IMR-90 (cell line): ENCODE measurements around the gene PITPNC1. TPM values are rescaled to one million over a fixed set of nuclear protein-coding genes. Genes with fewer than 3 reads are reported as not detected.
A peak's percentile ranks its signal among the peaks of the same experiment; 100 is the strongest.

Source experiments
- ATAC-seq: fragments of 200-7000 bp; cut with Tn5 transposase; 2 replicates; pipeline ENCODE4 v1.9.1; 2020; ENCODE audit warnings: low read depth, mild to moderate bottlenecking, moderate library complexity
- BruUV-seq: library from RNA; stranded (reverse); fragments of 400-500 nt; replicated peaks from 2 replicates; lab custom pipeline; 2021; lab: Mats Ljungman, UMichigan
- CTCF ChIA-PET: fragments of 300-600 bp; formaldehyde crosslinking; extraction: SDS; loops from one replicate; lab custom pipeline; 2021; ENCODE audit warnings: antibody characterized with exemption; lab: Yijun Ruan, JAX
- POLR2A ChIA-PET: fragments of 300-600 bp; sonication (Branson Sonifier 250); formaldehyde crosslinking; loops from one replicate; lab custom pipeline; 2022; ENCODE audit warnings: antibody characterized with exemption; ENCODE audit not compliant: unreplicated experiment; lab: Charles Lee
- DNase-seq: peaks from one replicate; pipeline ENCODE4 v3.0.0; 2013
- H2AFZ ChIP-seq: replicated peaks from 2 replicates; pipeline ENCODE3; 2013; ENCODE audit warnings: low read length, mild to moderate bottlenecking; ENCODE audit not compliant: poor library complexity
- H2AK5ac ChIP-seq: 2 replicates; pipeline ENCODE4 v1.6.1; 2013; ENCODE audit warnings: low read depth, low read length, inconsistent platforms
- H2AK9ac ChIP-seq: replicated peaks from 2 replicates; pipeline ENCODE3; 2013; ENCODE audit warnings: mild to moderate bottlenecking, low read depth, low read length, moderate library complexity; ENCODE audit not compliant: poor library complexity
- H2BK120ac ChIP-seq: 2 replicates; pipeline ENCODE4 v1.6.1; 2013; ENCODE audit warnings: low read depth, low read length, inconsistent platforms
- H2BK15ac ChIP-seq: 3 replicates; pipeline ENCODE4 v1.6.1; 2013; ENCODE audit warnings: low read depth, low read length, inconsistent platforms
- H2BK20ac ChIP-seq: 2 replicates; pipeline ENCODE4 v1.6.1; 2013; ENCODE audit warnings: low read depth, mild to moderate bottlenecking, inconsistent platforms, low read length, moderate library complexity
- H2BK5ac ChIP-seq: 2 replicates; pipeline ENCODE4 v1.6.1; 2013; ENCODE audit warnings: mild to moderate bottlenecking, low read depth, low read length, inconsistent platforms; ENCODE audit not compliant: poor library complexity, severe bottlenecking
- H3K14ac ChIP-seq: replicated peaks from 2 replicates; pipeline ENCODE4 v1.6.1; 2013; ENCODE audit warnings: low read depth, low read length, inconsistent platforms
- H3K18ac ChIP-seq: 2 replicates; pipeline ENCODE4 v1.6.1; 2013; ENCODE audit warnings: low read depth, low read length, control low read depth
- H3K23ac ChIP-seq: 2 replicates; pipeline ENCODE4 v1.6.1; 2013; ENCODE audit warnings: low read depth, low read length, inconsistent platforms
- H3K27ac ChIP-seq: 2 replicates; pipeline ENCODE4 v1.5.1; 2013; ENCODE audit warnings: mild to moderate bottlenecking, control low read depth, low read length; ENCODE audit not compliant: insufficient read depth
- H3K27me3 ChIP-seq: 2 replicates; pipeline ENCODE4 v1.6.1; 2013; ENCODE audit warnings: low read length; ENCODE audit not compliant: control insufficient read depth, insufficient read depth
- H3K36me3 ChIP-seq: 2 replicates; pipeline ENCODE4 v1.6.1; 2013; ENCODE audit warnings: low read length, mixed read lengths; ENCODE audit not compliant: control insufficient read depth, insufficient read depth
- H3K4ac ChIP-seq: 2 replicates; pipeline ENCODE4 v1.6.1; 2013; ENCODE audit warnings: low read depth, low read length, inconsistent platforms
- H3K4me1 ChIP-seq: 2 replicates; pipeline ENCODE4 v1.6.1; 2013; ENCODE audit warnings: low read length, mixed read lengths; ENCODE audit not compliant: control insufficient read depth, insufficient read depth
- H3K4me2 ChIP-seq: 2 replicates; pipeline ENCODE4 v1.6.1; 2013; ENCODE audit warnings: low read depth, mild to moderate bottlenecking, control low read depth, low read length, moderate library complexity
- H3K4me3 ChIP-seq: 2 replicates; pipeline ENCODE4 v1.5.1; 2013; ENCODE audit warnings: low read depth, mild to moderate bottlenecking, control low read depth, low read length, moderate library complexity; ENCODE audit not compliant: insufficient read depth
- H3K56ac ChIP-seq: 2 replicates; pipeline ENCODE4 v1.6.1; 2013; ENCODE audit warnings: low read length, inconsistent platforms; ENCODE audit not compliant: insufficient read depth; ENCODE audit errors: extremely low read depth
- H3K79me1 ChIP-seq, 2 experiments: 2 replicates each; pipeline ENCODE4 v1.6.1; 2013; ENCODE audit warnings: low read length in 2 of 2, inconsistent platforms in 1 of 2, low read depth in 1 of 2
- H3K9ac ChIP-seq: 2 replicates; pipeline ENCODE4 v1.6.1; 2013; ENCODE audit warnings: low read depth, low read length, control low read depth
- H3K9me1 ChIP-seq: 2 replicates; pipeline ENCODE4 v1.6.1; 2013; ENCODE audit warnings: low read length, inconsistent platforms; ENCODE audit not compliant: insufficient read depth
- H3K9me3 ChIP-seq: 2 replicates; pipeline ENCODE4 v1.6.1; 2013; ENCODE audit warnings: low read length; ENCODE audit not compliant: control insufficient read depth, insufficient read depth
- H4K20me1 ChIP-seq: 2 replicates; pipeline ENCODE4 v1.6.1; 2013; ENCODE audit warnings: low read length, inconsistent platforms; ENCODE audit not compliant: insufficient read depth
- H4K5ac ChIP-seq: 2 replicates; pipeline ENCODE4 v1.6.1; 2013; ENCODE audit warnings: mild to moderate bottlenecking, low read depth, low read length, control low read depth
- H4K8ac ChIP-seq, 2 experiments: 2 replicates each; pipeline ENCODE4 v1.6.1; 2013; ENCODE audit warnings: low read depth in 2 of 2, low read length in 2 of 2, control low read depth in 1 of 2, inconsistent platforms in 1 of 2
- H4K91ac ChIP-seq: 2 replicates; pipeline ENCODE4 v1.6.1; 2013; ENCODE audit warnings: low read depth, low read length, inconsistent platforms; ENCODE audit not compliant: insufficient read depth
- BHLHE40 ChIP-seq: fragments of 150-350 bp; IDR thresholded peaks from 2 replicates; pipeline ENCODE4 v1.6.1; 2016; ENCODE audit warnings: mild to moderate bottlenecking, low read depth, low read length
- CEBPB ChIP-seq: IDR thresholded peaks from 2 replicates; pipeline ENCODE4 v1.6.1; 2012; ENCODE audit warnings: low read depth, low read length, improper control_type of control experiment
- CHD1 ChIP-seq: IDR thresholded peaks from 2 replicates; pipeline ENCODE4 v1.6.1; 2012; ENCODE audit warnings: low read depth, low read length, improper control_type of control experiment
- CTCF ChIP-seq: conservative IDR thresholded peaks from 2 replicates; pipeline ENCODE4 v1.5.1; 2012; ENCODE audit warnings: mild to moderate bottlenecking, low read depth, low read length, improper control_type of control experiment
- ELK1 ChIP-seq: fragments of 150-350 bp; IDR thresholded peaks from 2 replicates; pipeline ENCODE4 v1.6.1; 2016; ENCODE audit warnings: low read depth, mild to moderate bottlenecking, low read length, moderate library complexity, borderline replicate concordance
- FOS ChIP-seq: fragments of 150-350 bp; IDR thresholded peaks from 2 replicates; pipeline ENCODE4 v1.6.1; 2016; ENCODE audit warnings: low read depth, low read length
- MAFK ChIP-seq: IDR thresholded peaks from 2 replicates; pipeline ENCODE4 v1.6.1; 2012; ENCODE audit warnings: low read depth, low read length, improper control_type of control experiment
- MAZ ChIP-seq: IDR thresholded peaks from 2 replicates; pipeline ENCODE4 v1.6.1; 2012; ENCODE audit warnings: low read depth, mild to moderate bottlenecking, low read length, improper control_type of control experiment, moderate library complexity, borderline replicate concordance
- MXI1 ChIP-seq: IDR thresholded peaks from 2 replicates; pipeline ENCODE4 v1.6.1; 2012; ENCODE audit warnings: low read depth, mild to moderate bottlenecking, low read length, moderate library complexity, borderline replicate concordance
- NFE2L2 ChIP-seq: fragments of 150-350 bp; IDR thresholded peaks from 2 replicates; pipeline ENCODE4 v1.6.1; 2016; ENCODE audit warnings: low read depth, mild to moderate bottlenecking, low read length
- POLR2A ChIP-seq: IDR thresholded peaks from 2 replicates; pipeline ENCODE4 v1.6.1; 2012; ENCODE audit warnings: mild to moderate bottlenecking, low read depth, low read length
- RAD21 ChIP-seq: IDR thresholded peaks from 2 replicates; pipeline ENCODE4 v1.6.1; 2012; ENCODE audit warnings: low read length, improper control_type of control experiment
- RCOR1 ChIP-seq: IDR thresholded peaks from 2 replicates; pipeline ENCODE4 v1.6.1; 2012; ENCODE audit warnings: mild to moderate bottlenecking, low read length, improper control_type of control experiment; ENCODE audit not compliant: insufficient replicate concordance
- RFX5 ChIP-seq: IDR thresholded peaks from 2 replicates; pipeline ENCODE4 v1.8.0; 2012; ENCODE audit warnings: low read depth, mild to moderate bottlenecking, low read length, moderate library complexity
- SMC3 ChIP-seq: fragments of 150-350 bp; IDR thresholded peaks from 2 replicates; pipeline ENCODE4 v1.6.1; 2016; ENCODE audit warnings: low read depth, mild to moderate bottlenecking, antibody characterized with exemption, low read length, moderate library complexity
- USF2 ChIP-seq: fragments of 150-350 bp; IDR thresholded peaks from 2 replicates; pipeline ENCODE4 v1.6.1; 2017; ENCODE audit warnings: mild to moderate bottlenecking, antibody characterized with exemption, low read length, low read depth
- WGBS, 2 experiments: methylation state at CpG; one replicate each; pipeline versions ENCODE4 v1.1.5 to v1.1.7; 2013; ENCODE audit warnings: missing lambda C conversion rate in 2 of 2; ENCODE audit not compliant: insufficient read length in 1 of 2; ENCODE audit errors: extremely low coverage in 2 of 2; 5-methylcytosine and 5-hydroxymethylcytosine counted together
- dilution Hi-C: fragments of 300-500 bp; cut with HindIII; formaldehyde crosslinking; loops from one replicate; pipeline ENCODE4 v1.14.3; 2018; ENCODE audit warnings: low sequenced_read_pairs; ENCODE audit not compliant: unreplicated experiment
- in situ Hi-C: fragments of 300-500 bp; cut with MboI; formaldehyde crosslinking; loops from 3 replicates; pipeline ENCODE4 v1.14.3; 2019; ENCODE audit warnings: low sequenced_read_pairs, inconsistent platforms, mixed read lengths
- intact Hi-C: fragments of 100-400 bp; cut with micrococcal nuclease; formaldehyde crosslinking; loops from 2 replicates; pipeline ENCODE4 v1.10.0; 2022
- polyA plus RNA-seq, 3 experiments: library from polyadenylated mRNA; depleted of rRNA; stranded (reverse); fragments of >200 nt; gene quantifications; 2 replicates each; pipeline ENCODE4 v1.2.3, GENCODE V29; 2012; ENCODE audit warnings: low replicate concordance in 1 of 3
- total RNA-seq: library from RNA; depleted of rRNA; stranded (reverse); fragments of >200 nt; gene quantifications from 2 replicates; pipeline ENCODE4 v1.2.3, GENCODE V29; 2012

The PITPNC1 gene
- total and polyA plus RNA-seq, 2 of the 4 experiments (the other 2 are of a cell fraction), result 4.1 TPM

GRCh38 chr17:67576471-67577115 lies 199.5 kb downstream of the PITPNC1 start:
- Histone ChIP-seq H3K27ac (no peak overlapping the region), H3K56ac (no peak overlapping the region), H3K9ac (no peak overlapping the region)

More at GRCh38 chr17:67576471-67577115, 199.5 kb downstream of the PITPNC1 start:
- H2AK9ac ChIP-seq, result no peak overlapping the region
- H3K9me3 ChIP-seq, result no peaks in the 10 kb centered on the region
- H2BK20ac ChIP-seq, result no peak overlapping the region
- no peak overlapping the region for H2AK5ac ChIP-seq
- no peak overlapping the region for H3K4me3 ChIP-seq
- CTCF ChIA-PET, result no interaction called here
- no TSS peak for BruUV-seq
- no peaks in the 10 kb centered on the region for H3K27me3 ChIP-seq
- no peak overlapping the region for H2BK15ac ChIP-seq
- POLR2A ChIA-PET, result no interaction called here
- H2AFZ ChIP-seq, result no peak overlapping the region
- TF ChIP-seq USF2 (no peak), POLR2A (no peak), CEBPB (no peak), FOS (no peak), RCOR1 (no peak), CHD1 (no peak), RFX5 (no peak), RAD21 (no peak), SMC3 (no peak), MAZ (no peak), BHLHE40 (no peak), CTCF (no peak), MXI1 (no peak), NFE2L2 (no peak), MAFK (no peak), ELK1 (no peak)
- H3K79me1 ChIP-seq, result peaks cover 0 to 5% of the 10 kb centered on the region in 2 experiments; a peak in 1 of 4 replicates
- H3K14ac ChIP-seq, result 0 out of 2 replicates have a peak overlapping the region, but pooled peaks have one; percentile 44
- in situ Hi-C loops (no loop called here), intact Hi-C loops (no loop called here), dilution Hi-C loops (no loop called here)
- H2BK5ac ChIP-seq, result no peak overlapping the region
- no peak overlapping the region for H3K4me2 ChIP-seq
- H3K9me1 ChIP-seq, result 0 out of 2 replicates have a peak, but pooled peaks cover 6% of the 10 kb centered on the region
- DNase-seq (no peak), ATAC-seq (no peak)
- no peak overlapping the region for H3K4ac ChIP-seq
- no peaks in the 10 kb centered on the region for H3K4me1 ChIP-seq
- H4K8ac ChIP-seq, result no peak overlapping the region
- H4K5ac ChIP-seq, result no peak overlapping the region
- no peaks in the 10 kb centered on the region for H3K36me3 ChIP-seq
- H4K91ac ChIP-seq, result no peak overlapping the region
- H2BK120ac ChIP-seq, result no peak overlapping the region
- no peak overlapping the region for H3K23ac ChIP-seq
- no peak overlapping the region for H3K18ac ChIP-seq
- no peaks in the 10 kb centered on the region for H4K20me1 ChIP-seq
- no CpG with 5 or more reads among the region's 10 CpGs for WGBS, 2 experiments
